Measurements from ENCODE around the gene CSMD2. TPM values are rescaled to one million over a fixed set of nuclear protein-coding genes. Genes with fewer than 3 reads are reported as not detected.
A peak's percentile ranks its signal among the peaks of the same experiment; 100 is the strongest.

The CSMD2 gene
- total and polyA plus RNA-seq, 2 donors from 2014 or later = 0.47 TPM; not detected in 1

- H3K36me3 ChIP-seq (ENCODE audit: control insufficient read depth in 2 of 3, insufficient read depth in 3 of 3, low read length in 3 of 3) = no peaks in the 10 kb centered on the region
- no peak for TF ChIP-seq CTCF (IDR thresholded peaks at IDR 0.05; ENCODE audit: borderline replicate concordance, extremely low read depth, insufficient read depth)
- no peak overlapping the region for H3K9ac ChIP-seq (ENCODE audit: low read length in 3 of 3)
- H3K4me3 ChIP-seq (ENCODE audit: low read length in 3 of 3) = no peak overlapping the region
- no peaks in the 10 kb centered on the region for H3K4me1 ChIP-seq (ENCODE audit: control insufficient read depth in 2 of 3, insufficient read depth in 2 of 3, low read depth in 1 of 3, low read length in 3 of 3)
- intact Hi-C loops (cut with DNase I) = no loop called here
- DNase-seq = peak in 1 of 5 donors; percentile 25
- H3K27me3 ChIP-seq (ENCODE audit: control insufficient read depth, insufficient read depth, low read length) = no peaks in the 10 kb centered on the region
- no peak for FAIRE-seq
- H3K9me3 ChIP-seq (ENCODE audit: control insufficient read depth in 2 of 3, insufficient read depth in 1 of 3, low read length in 3 of 3) = no peaks in the 10 kb centered on the region
- H3K27ac ChIP-seq (ENCODE audit: low read depth in 2 of 2, low read length in 2 of 2) = no peak overlapping the region
Measured at GRCh38 chr1:34034036-34034435, 131.0 kb downstream of the CSMD2 start.

DNA sequence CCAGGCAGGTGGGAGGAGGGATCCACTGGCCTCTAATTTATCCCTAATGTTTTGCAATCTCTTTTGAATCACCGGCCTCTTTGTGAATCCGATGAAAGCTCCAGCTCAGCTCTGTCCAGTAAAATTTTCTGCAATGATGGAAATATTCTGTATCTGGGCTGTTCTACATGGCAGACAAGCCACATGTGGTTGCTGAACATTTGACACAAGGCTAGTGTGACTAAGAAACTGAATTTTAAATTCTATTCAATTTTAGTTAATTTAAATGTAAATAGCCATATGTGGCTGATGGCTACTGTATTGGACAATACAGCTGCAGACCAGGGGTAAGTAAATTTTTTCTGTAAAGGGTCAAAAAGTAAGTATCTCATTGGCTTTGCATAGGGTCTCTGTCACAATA, 135.1 kb downstream of the CSMD2 start:
- H3K27ac ChIP-seq (ENCODE audit: low read depth in 2 of 2, low read length in 2 of 2) = no peak overlapping the region
- intact Hi-C loops (cut with DNase I) = no loop called here
- FAIRE-seq = no peak

DNA sequence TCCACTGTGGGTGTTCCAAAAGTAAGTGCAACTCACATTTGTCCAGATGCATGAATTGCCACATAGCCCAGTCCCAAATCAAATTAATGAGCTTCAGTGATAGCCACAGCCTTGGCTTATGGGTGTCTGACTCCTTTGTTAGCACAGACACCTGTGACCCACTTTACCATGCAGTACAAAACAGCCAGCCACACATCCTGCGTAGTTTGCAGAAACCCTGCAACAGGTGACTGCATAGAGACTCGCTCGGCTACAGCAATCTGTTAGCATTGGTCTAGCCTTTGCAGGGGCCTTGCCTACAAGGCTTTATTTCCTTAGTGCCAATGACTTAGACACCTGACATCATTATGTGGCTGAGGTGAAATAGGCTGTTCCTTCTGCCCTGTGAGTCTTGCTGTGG, 135.5 kb downstream of the CSMD2 start:
- DNase-seq (no peak), FAIRE-seq (no peak)
- H3K9me3 ChIP-seq (ENCODE audit: control insufficient read depth in 2 of 3, insufficient read depth in 1 of 3, low read length in 3 of 3) = no peaks in the 10 kb centered on the region
- no peak for TF ChIP-seq CTCF (IDR thresholded peaks at IDR 0.05; ENCODE audit: borderline replicate concordance, extremely low read depth, insufficient read depth)
- no peaks in the 10 kb centered on the region for H3K27me3 ChIP-seq (ENCODE audit: control insufficient read depth, insufficient read depth, low read length)
- H3K27ac ChIP-seq (ENCODE audit: low read depth in 2 of 2, low read length in 2 of 2) = no peak overlapping the region
- no peaks in the 10 kb centered on the region for H3K36me3 ChIP-seq (ENCODE audit: control insufficient read depth in 2 of 3, insufficient read depth in 3 of 3, low read length in 3 of 3)
- no peaks in the 10 kb centered on the region for H3K4me1 ChIP-seq (ENCODE audit: control insufficient read depth in 2 of 3, insufficient read depth in 2 of 3, low read depth in 1 of 3, low read length in 3 of 3)
- intact Hi-C loops (cut with DNase I) = no loop called here
- no peak overlapping the region for H3K9ac ChIP-seq (ENCODE audit: low read length in 3 of 3)
- no peak overlapping the region for H3K4me3 ChIP-seq (ENCODE audit: low read length in 3 of 3)

More for the DNA sequence above, 135.1 kb downstream of the CSMD2 start:
- Histone ChIP-seq H3K27me3 (ENCODE audit: control insufficient read depth, insufficient read depth, low read length) (no peaks in the 10 kb centered on the region), H3K9ac (ENCODE audit: low read length in 3 of 3) (no peak overlapping the region), H3K36me3 (ENCODE audit: control insufficient read depth in 2 of 3, insufficient read depth in 3 of 3, low read length in 3 of 3) (no peaks in the 10 kb centered on the region), H3K4me3 (ENCODE audit: low read length in 3 of 3) (no peak overlapping the region), H3K9me3 (ENCODE audit: control insufficient read depth in 2 of 3, insufficient read depth in 1 of 3, low read length in 3 of 3) (no peaks in the 10 kb centered on the region), H3K4me1 (ENCODE audit: control insufficient read depth in 2 of 3, insufficient read depth in 2 of 3, low read depth in 1 of 3, low read length in 3 of 3) (no peaks in the 10 kb centered on the region)
- DNase-seq = no peak
- TF ChIP-seq CTCF (IDR thresholded peaks at IDR 0.05; ENCODE audit: borderline replicate concordance, extremely low read depth, insufficient read depth) = no peak

- Histone ChIP-seq H3K27ac (ENCODE audit: low read depth in 2 of 2, low read length in 2 of 2) (no peak overlapping the region), H3K36me3 (ENCODE audit: control insufficient read depth in 2 of 3, insufficient read depth in 3 of 3, low read length in 3 of 3) (no peaks in the 10 kb centered on the region), H3K4me3 (ENCODE audit: low read length in 3 of 3) (no peak overlapping the region), H3K9ac (ENCODE audit: low read length in 3 of 3) (no peak overlapping the region), H3K9me3 (ENCODE audit: control insufficient read depth in 2 of 3, insufficient read depth in 1 of 3, low read length in 3 of 3) (no peaks in the 10 kb centered on the region), H3K27me3 (ENCODE audit: control insufficient read depth, insufficient read depth, low read length) (no peaks in the 10 kb centered on the region), H3K4me1 (ENCODE audit: control insufficient read depth in 2 of 3, insufficient read depth in 2 of 3, low read depth in 1 of 3, low read length in 3 of 3) (no peaks in the 10 kb centered on the region)
- DNase-seq (no peak), FAIRE-seq (no peak)
- no peak for TF ChIP-seq CTCF (IDR thresholded peaks at IDR 0.05; ENCODE audit: borderline replicate concordance, extremely low read depth, insufficient read depth)
- intact Hi-C loops (cut with DNase I) = no loop called here
Measured at GRCh38 chr1:34028381-34029055, 136.5 kb downstream of the CSMD2 start.

Measured in kidney (tissue), 14 donors.